NCI-H69 (cell line): ENCODE measurements around the gene FAM193A.
"Not testable (repeated sequence)": the region's sequence is repeated elsewhere in the genome, so short reads cannot be mapped to it uniquely, and the experiment has no call there.

Source experiments
- DNase-seq: peaks from one replicate; lab custom pipeline; 2025; lab: John Stamatoyannopoulos, UW

The FAM193A gene

GRCh38 chr4:2574009-2574408, 37.6 kb downstream of the FAM193A start:
- no peak for DNase-seq

- DNase-seq = no peak
Observed at GRCh38 chr4:2574863-2575262, 38.4 kb downstream of the FAM193A start.

DNA sequence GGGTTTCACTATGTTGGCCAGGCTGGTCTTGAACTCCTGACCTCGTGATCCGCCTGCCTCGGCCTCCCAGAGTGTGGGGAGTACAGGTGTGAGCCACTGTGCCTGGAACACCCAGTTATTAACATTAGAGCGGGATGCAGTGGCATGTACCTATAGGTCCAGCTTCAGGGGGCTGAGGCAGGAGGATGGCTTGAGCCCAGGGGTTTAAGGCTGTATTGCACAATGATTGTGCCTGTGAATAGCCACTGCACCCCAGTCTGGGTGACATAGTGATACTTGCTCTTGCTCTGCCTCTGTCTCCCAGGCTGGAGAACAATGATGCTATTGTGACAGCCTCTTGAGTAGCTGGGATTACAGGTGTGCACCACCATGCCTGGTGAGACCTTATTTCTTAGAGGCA, 39.8 kb downstream of the FAM193A start:
- no peak for DNase-seq

GRCh38 chr4:2578106-2578505, 41.7 kb downstream of the FAM193A start:
- DNase-seq = no peak

DNA sequence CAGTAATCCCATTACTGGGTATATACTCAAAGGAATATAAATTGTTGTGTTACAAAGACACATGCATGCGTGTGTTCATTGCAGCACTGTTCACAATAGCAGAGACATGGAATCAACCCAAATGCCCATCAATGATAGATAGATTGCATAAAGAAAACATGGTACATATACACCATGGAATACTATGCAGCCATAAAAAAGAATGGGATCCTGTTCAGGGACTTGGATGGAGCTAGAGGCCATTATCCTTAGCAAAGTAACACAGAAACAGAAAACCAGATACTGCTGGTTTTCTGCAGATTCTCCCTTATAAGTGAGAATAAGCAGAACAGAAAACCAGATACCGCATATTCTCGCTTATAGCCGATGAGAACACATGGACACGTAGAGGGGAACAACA, 43.5 kb downstream of the FAM193A start:
- DNase-seq = no peak

DNA sequence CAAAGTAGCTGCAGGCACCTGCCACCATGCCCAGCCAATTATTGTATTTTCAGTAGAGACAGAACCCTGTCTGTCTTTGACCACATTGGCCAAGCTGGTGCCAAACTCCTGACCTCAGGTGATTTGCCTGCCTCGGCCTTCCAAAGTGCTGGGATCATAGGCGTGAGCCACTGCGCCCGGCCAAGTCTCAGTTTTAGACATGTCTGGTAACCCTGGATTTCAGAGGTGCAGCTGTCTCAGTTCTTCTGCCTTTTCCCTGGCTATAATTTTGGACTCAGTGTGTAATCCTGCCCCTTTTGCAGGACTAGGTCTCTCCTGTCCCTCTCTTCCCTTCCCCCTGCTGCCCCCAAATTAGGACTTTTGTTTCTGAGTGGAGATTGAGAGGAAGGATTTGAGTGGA, 46.6 kb downstream of the FAM193A start:
- DNase-seq = no peak

DNA sequence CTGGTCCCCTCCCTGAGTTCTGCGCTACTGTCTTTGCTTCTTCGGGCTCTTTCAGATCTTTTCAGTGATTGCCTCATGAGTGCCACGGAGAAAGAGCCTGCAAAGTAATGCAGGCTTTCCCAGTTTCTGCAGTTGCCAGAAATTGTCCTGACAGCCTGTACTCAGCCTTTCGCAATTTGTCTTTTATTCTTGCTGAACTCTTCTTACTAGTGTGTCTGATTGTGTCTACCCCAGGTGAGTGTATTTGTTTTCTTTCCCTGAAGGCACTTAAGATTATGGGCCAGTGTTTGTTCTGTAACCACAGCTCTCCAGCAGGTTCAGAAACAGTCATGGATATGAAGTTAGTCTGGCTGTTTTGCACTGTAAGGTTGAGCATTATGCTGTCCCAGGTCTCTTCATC, 47.1 kb downstream of the FAM193A start:
- DNase-seq = peak; percentile 60

DNA sequence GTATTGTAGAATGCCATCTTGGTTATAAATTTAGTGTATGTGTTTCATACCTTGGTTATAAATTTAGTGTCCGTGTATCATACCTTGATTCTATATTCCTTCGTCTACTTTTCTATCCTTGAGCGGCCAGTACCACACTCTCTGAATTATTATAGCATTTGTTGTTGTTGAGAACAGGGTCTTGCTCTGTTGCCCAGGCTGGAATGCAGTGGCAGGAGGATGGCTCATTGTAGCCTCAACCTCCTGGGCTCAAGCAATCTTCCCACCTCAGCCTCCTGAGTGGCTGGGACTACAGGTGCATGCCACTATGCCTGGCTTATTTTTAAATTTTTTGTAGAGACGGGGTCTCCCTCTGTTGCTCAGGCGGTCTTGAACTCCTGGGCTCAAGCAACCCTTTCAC, 50.1 kb downstream of the FAM193A start:
- no peak for DNase-seq

DNA sequence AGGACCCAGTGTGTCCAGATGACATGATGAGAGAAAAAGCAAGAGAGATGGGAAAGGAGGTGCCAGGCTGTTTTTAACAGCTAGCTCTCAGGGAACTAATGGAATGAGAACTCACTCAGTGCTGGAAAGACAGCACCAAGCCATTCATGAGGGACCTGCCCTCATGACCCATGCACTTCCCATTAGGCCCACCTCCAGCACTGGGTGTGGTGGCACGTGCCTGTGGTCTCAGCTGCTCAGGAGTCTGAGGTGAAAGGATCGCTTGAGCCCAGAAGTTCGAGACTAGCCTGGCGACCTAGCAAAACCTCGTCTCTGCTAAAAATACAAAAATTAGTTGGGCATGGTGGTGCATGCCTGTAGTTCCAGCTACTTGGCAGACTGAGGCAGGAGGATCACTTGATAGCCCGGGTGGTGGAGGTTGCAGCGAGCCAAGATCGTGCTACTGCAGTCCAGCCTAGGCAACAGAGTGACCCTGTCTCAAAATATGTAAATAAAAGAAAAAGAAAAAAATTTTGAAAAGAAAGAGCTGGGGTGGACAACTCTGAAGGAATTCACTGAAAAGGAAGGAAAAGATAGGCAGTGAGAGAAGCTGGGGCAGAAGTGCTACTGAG, 50.9 kb downstream of the FAM193A start:
- DNase-seq = no peak

DNA sequence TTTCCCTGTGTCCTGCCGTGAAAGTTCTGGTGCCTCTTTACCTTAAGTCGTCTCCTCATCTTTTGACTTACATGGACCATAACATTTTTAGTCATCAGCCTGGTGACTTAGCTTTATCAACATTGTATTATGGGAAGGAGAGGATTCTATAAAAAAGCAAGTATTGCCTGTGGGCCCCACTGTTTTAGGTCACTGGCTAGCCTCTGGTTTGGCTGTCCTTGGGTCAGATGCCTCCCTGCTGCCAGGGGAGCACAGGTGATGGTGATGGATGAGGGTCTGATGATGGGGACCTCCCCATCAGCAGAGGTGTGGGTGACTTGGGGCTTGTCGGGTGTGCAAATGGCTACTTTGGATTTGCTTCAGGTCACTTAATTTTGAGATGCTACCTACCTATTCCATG, 51.8 kb downstream of the FAM193A start:
- no peak for DNase-seq

GRCh38 chr4:2591189-2591588, 54.7 kb downstream of the FAM193A start:
- DNase-seq = no peak

DNA sequence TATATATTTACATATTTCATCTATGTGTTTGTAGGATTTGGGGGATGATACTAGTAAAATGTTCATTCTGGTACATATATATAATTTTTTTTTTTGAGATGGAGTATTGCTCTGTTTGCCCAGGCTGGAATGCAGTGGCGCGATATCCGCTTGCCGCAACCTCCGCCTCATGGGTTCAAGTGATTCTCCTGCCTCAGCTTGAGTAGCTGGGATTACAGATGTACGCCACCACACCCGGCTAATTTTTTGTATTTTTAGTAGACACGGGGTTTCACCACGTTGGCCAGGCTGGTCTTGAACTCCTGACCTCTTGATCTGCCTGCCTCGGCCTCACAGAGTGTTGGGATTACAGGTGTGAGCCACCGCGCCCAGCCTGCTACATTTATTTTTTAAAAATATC, 55.6 kb downstream of the FAM193A start:
- not testable (repeated sequence) for DNase-seq

GRCh38 chr4:2592572-2592971, 56.1 kb downstream of the FAM193A start:
- no peak for DNase-seq

- no peak for DNase-seq
Observed at GRCh38 chr4:2593003-2593402, 56.6 kb downstream of the FAM193A start.

GRCh38 chr4:2595436-2595835, 59.0 kb downstream of the FAM193A start:
- DNase-seq = no peak

- DNase-seq = no peak
Observed at GRCh38 chr4:2595952-2596552, 59.6 kb downstream of the FAM193A start.

- DNase-seq = no peak
Observed at GRCh38 chr4:2596611-2597010, 60.2 kb downstream of the FAM193A start.

DNA sequence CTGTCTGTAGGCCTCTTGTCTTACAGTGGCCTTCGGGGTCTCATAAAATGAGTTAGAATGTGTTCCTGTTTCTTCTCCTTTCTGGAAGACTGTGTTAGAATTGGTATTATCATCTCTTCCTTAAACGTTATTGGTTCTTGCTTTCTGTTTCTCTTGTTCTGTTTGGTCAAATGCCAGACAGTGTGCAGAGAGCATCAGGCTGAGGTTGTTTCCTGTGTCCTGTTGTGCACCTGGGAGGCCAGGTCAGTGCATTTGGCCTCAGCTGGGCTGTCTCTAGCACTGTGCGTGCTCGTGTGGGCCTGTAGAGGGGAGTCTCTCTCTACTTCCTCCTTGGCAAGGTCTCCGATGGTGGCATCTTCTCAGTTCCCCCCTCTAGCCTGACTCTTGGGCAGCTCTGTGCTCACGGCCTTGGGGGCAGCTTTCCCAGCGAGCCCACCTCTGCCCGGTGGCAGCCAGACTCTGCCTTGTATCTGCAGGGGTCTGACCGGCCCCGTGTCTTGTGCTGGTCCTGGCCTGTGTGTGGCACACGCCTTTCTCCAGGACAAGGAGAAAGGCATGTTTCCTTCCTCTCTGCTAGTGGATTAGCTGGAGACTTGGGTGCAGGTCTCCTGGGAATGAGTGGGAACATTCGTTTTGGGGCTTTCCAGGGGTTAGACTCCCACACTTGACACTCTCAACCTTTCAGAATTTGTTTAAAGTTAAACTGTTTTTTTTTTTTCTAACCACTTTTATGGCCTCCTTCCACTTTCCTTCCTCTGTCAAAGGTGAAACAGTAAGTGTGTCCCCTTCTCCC, 62.3 kb downstream of the FAM193A start:
- DNase-seq = no peak

DNA sequence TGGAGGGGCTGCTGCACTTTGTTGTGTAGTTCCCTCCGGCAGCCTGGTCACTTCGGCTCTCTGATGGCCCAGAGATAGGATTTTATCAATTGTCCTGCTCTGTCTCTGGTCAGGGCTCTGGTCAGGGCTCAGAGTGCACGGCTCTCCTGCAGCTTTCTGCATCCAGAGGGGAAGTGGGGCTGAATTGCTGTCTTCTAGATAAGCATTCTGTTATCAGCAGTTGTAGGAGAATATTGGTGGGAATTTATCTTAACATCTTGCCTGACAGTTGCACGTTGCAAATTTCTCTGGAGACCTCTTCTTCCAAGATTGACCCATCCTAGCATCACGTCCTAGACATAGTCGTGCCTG, 62.8 kb downstream of the FAM193A start:
- no peak for DNase-seq

DNA sequence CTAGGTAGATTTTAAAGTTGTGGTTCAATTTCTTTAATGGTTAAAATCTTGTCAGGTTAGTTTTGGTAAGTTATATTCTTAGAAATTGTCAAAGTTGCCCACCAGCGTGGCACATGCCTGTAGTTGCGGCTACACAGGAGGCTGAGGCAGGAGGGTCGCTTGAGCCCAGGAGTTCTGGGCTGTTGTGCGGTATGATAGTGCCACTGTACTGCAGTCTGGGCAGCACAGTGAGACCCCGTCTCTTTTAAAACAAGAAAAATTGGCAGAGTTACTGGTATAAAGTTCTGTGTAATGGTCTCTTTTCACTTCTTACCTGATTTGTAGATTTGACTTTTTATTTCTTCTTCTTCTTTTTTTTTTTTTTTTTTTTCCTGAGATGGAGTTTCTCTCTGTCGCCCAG, 64.4 kb downstream of the FAM193A start:
- no peak for DNase-seq

DNA sequence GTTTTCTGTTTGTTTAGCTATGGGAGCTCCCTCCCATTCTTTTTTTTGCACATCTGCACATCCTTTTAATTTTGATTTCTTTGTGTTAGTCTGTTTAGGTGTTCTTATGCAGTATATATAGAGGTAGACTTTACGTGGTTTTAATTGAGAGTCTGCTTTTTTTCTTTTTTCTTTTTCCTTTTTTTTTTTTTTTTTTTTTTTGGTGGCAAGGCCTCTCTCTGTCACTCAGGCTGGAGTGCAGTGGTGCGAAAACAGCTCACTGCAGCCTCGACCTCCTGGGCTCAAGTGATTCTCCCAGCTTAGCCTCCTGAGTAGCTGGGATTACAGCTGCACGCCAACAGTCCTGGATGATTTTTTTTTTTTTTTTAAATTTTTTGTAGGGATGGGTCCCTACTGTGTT, 68.2 kb downstream of the FAM193A start:
- peak; percentile 67 for DNase-seq

- no peak for DNase-seq
Observed at GRCh38 chr4:2606960-2607506, 70.6 kb downstream of the FAM193A start.

DNA sequence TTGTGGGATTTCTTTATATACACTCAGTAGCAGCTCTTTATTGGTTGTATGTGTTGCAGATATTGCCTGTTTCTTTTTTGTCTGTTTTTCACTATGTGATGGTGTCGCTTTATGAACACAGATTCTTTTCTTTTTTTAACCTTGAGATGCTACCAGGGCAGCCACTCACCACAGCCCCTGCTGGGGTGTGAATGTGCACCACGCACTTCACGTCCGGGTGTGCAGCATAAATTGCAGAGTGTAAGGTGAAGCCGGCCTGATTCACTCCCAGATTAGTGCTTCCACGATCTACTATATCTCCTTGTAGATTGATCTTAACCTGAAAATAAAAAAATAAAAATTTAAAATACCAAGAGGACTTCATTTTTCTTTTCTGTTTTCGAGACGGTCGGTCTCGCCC, 71.4 kb downstream of the FAM193A start:
- DNase-seq = no peak
